ENCODE results near the gene DENND1A. TPM values are rescaled to one million over a fixed set of nuclear protein-coding genes. Genes with fewer than 3 reads are reported as not detected.
"Not testable (repeated sequence)": the region's sequence is repeated elsewhere in the genome, so short reads cannot be mapped to it uniquely, and the experiment has no call there.

DENND1A gene
- total RNA-seq, 1 donor from 2014 or later: 48.1 TPM

GRCh38 chr9:123893115-123893514 lies 36.8 kb downstream of the DENND1A start:
- peaks cover 4% of the 10 kb centered on the region for H3K9me3 ChIP-seq (ENCODE audit: low read depth)
- no peak overlapping the region for H3K4me3 Mint-ChIP-seq
- peaks cover 90% of the 10 kb centered on the region for H3K79me2 ChIP-seq (ENCODE audit: low read depth)

GRCh38 chr9:123887837-123888236 lies 42.1 kb downstream of the DENND1A start:
- Mint-ChIP-seq H3K27me3 (ENCODE audit: insufficient read depth, low read depth) (peaks cover 6% of the 10 kb centered on the region), H3K9me3 (peaks cover 18% of the 10 kb centered on the region), H3K4me3 (no peak overlapping the region), H3K4me1 (peaks cover 5% of the 10 kb centered on the region), H3K36me3 (peaks cover 11% of the 10 kb centered on the region), H3K27ac (no peak overlapping the region)
- TF ChIP-seq CTCF (IDR thresholded peaks at IDR 0.05) (no peak), EZH2phosphoT487 (IDR thresholded peaks at IDR 0.05) (no peak), EZH2 (IDR thresholded peaks at IDR 0.05) (no peak)
- H3K79me2 ChIP-seq (ENCODE audit: low read depth): peaks cover 96% of the 10 kb centered on the region
- H3K27me3 ChIP-seq: no peaks in the 10 kb centered on the region
- no peak overlapping the region for H3K27ac ChIP-seq
- H4K20me1 ChIP-seq (ENCODE audit: low read depth): no peaks in the 10 kb centered on the region
- DNase-seq (ENCODE audit: low spot score): no peak
- H3K36me3 ChIP-seq: no peaks in the 10 kb centered on the region
- H3F3A ChIP-seq (ENCODE audit: low read depth): peaks cover 13% of the 10 kb centered on the region
- H3K4me3 ChIP-seq: no peak overlapping the region
- peaks cover 22% of the 10 kb centered on the region for H3K4me1 ChIP-seq
- H3K4me2 ChIP-seq: no peak overlapping the region
- peaks cover 5% of the 10 kb centered on the region for H3K9me3 ChIP-seq (ENCODE audit: low read depth)
- no peak overlapping the region for H3K9ac ChIP-seq
- H2AFZ ChIP-seq (replicated peaks): no peak overlapping the region

More at GRCh38 chr9:123893115-123893514, 36.8 kb downstream of the DENND1A start:
- Mint-ChIP-seq H3K36me3 (peaks cover 3% of the 10 kb centered on the region), H3K27ac (no peak overlapping the region), H3K9me3 (peaks cover 8% of the 10 kb centered on the region), H3K4me1 (peaks cover 20% of the 10 kb centered on the region), H3K27me3 (ENCODE audit: insufficient read depth, low read depth) (peaks cover 4% of the 10 kb centered on the region)
- no peak overlapping the region for H3K9ac ChIP-seq
- DNase-seq (ENCODE audit: low spot score): peak; percentile 64
- H3K4me1 ChIP-seq: peaks cover 48% of the 10 kb centered on the region
- H3K36me3 ChIP-seq: no peaks in the 10 kb centered on the region
- H3K27ac ChIP-seq: peak overlapping the region; percentile 86
- H2AFZ ChIP-seq (replicated peaks): no peak overlapping the region
- H3K4me3 ChIP-seq: no peak overlapping the region
- peaks cover 12% of the 10 kb centered on the region for H4K20me1 ChIP-seq (ENCODE audit: low read depth)
- TF ChIP-seq EZH2phosphoT487 (IDR thresholded peaks at IDR 0.05) (no peak), EZH2 (IDR thresholded peaks at IDR 0.05) (no peak), CTCF (IDR thresholded peaks at IDR 0.05) (no peak)
- no peaks in the 10 kb centered on the region for H3K27me3 ChIP-seq
- peak overlapping the region; percentile 66 for H3K4me2 ChIP-seq
- H3F3A ChIP-seq (ENCODE audit: low read depth): peaks cover 47% of the 10 kb centered on the region

- H3K4me1 ChIP-seq; H3K27ac ChIP-seq; H2AFZ ChIP-seq (replicated peaks); DNase-seq (ENCODE audit: low spot score); H3K4me3 Mint-ChIP-seq; H3K4me2 ChIP-seq; H3K27me3 ChIP-seq; H3K4me1 Mint-ChIP-seq; H4K20me1 ChIP-seq (ENCODE audit: low read depth); H3K4me3 ChIP-seq; H3K36me3 ChIP-seq; H3F3A ChIP-seq (ENCODE audit: low read depth); H3K27ac Mint-ChIP-seq; H3K9ac ChIP-seq; H3K9me3 ChIP-seq (ENCODE audit: low read depth); H3K27me3 Mint-ChIP-seq (ENCODE audit: insufficient read depth, low read depth): not testable (repeated sequence)
- H3K9me3 Mint-ChIP-seq: peaks cover 18% of the 10 kb centered on the region
- peaks cover 96% of the 10 kb centered on the region for H3K79me2 ChIP-seq (ENCODE audit: low read depth)
- peaks cover 11% of the 10 kb centered on the region for H3K36me3 Mint-ChIP-seq
Observed at GRCh38 chr9:123885834-123886233, 44.1 kb downstream of the DENND1A start.

GRCh38 chr9:123883634-123884033 lies 46.3 kb downstream of the DENND1A start:
- H3K9ac ChIP-seq: no peak overlapping the region
- H3K4me1 Mint-ChIP-seq: no peaks in the 10 kb centered on the region
- H3K27ac ChIP-seq: no peak overlapping the region
- no peaks in the 10 kb centered on the region for H4K20me1 ChIP-seq (ENCODE audit: low read depth)
- peaks cover 91% of the 10 kb centered on the region for H3K79me2 ChIP-seq (ENCODE audit: low read depth)
- no peak for DNase-seq (ENCODE audit: low spot score)
- H3K4me3 Mint-ChIP-seq: no peak overlapping the region
- peaks cover 11% of the 10 kb centered on the region for H3K36me3 Mint-ChIP-seq
- no peak overlapping the region for H2AFZ ChIP-seq (replicated peaks)
- peaks cover 15% of the 10 kb centered on the region for H3K9me3 Mint-ChIP-seq
- no peak for TF ChIP-seq EZH2 (IDR thresholded peaks at IDR 0.05)
- TF ChIP-seq CTCF (IDR thresholded peaks at IDR 0.05): no peak
- TF ChIP-seq EZH2phosphoT487 (IDR thresholded peaks at IDR 0.05): no peak
- H3K9me3 ChIP-seq (ENCODE audit: low read depth): peaks cover 5% of the 10 kb centered on the region
- peaks cover 5% of the 10 kb centered on the region for H3K27me3 Mint-ChIP-seq (ENCODE audit: insufficient read depth, low read depth)
- no peaks in the 10 kb centered on the region for H3K36me3 ChIP-seq
- no peaks in the 10 kb centered on the region for H3K27me3 ChIP-seq
- no peak overlapping the region for H3K4me3 ChIP-seq
- no peak overlapping the region for H3K27ac Mint-ChIP-seq
- peaks cover 9% of the 10 kb centered on the region for H3F3A ChIP-seq (ENCODE audit: low read depth)
- peaks cover 5% of the 10 kb centered on the region for H3K4me1 ChIP-seq
- H3K4me2 ChIP-seq: no peak overlapping the region
